Measurements from ENCODE around the gene ATG7. TPM values are rescaled to one million over a fixed set of nuclear protein-coding genes. Genes with fewer than 3 reads are reported as not detected.
"Not testable (repeated sequence)": the region's sequence is repeated elsewhere in the genome, so short reads cannot be mapped to it uniquely, and the experiment has no call there.

The ATG7 gene
- total RNA-seq, 1 donor from 2014 or later, result 53.4 TPM

- H3K36me3 ChIP-seq (ENCODE audit: control insufficient read depth, insufficient read depth, low read length), result no peaks in the 10 kb centered on the region
- TF ChIP-seq CTCF (IDR thresholded peaks at IDR 0.05; ENCODE audit: insufficient read depth, low read length, severe bottlenecking), result no peak
- H3K4me3 ChIP-seq (ENCODE audit: low read depth, low read length), result no peak overlapping the region
- DNase-seq (ENCODE audit: low read depth) (no peak), FAIRE-seq (peak; percentile 13)
- no peaks in the 10 kb centered on the region for H3K27me3 ChIP-seq (ENCODE audit: control insufficient read depth, insufficient read depth, low read length)
These were observed 321.3 kb downstream of the ATG7 start for GRCh38 chr3:11593318-11594034.

- not testable (repeated sequence) for DNase-seq (ENCODE audit: low read depth); FAIRE-seq; H3K4me3 ChIP-seq (ENCODE audit: low read depth, low read length); H3K27me3 ChIP-seq (ENCODE audit: control insufficient read depth, insufficient read depth, low read length); H3K36me3 ChIP-seq (ENCODE audit: control insufficient read depth, insufficient read depth, low read length)
These were observed 322.8 kb downstream of the ATG7 start for GRCh38 chr3:11595024-11595423.

GRCh38 chr3:11596387-11596786 is 324.2 kb downstream of the ATG7 start:
- FAIRE-seq (no peak), DNase-seq (ENCODE audit: low read depth) (no peak)
- no peaks in the 10 kb centered on the region for H3K27me3 ChIP-seq (ENCODE audit: control insufficient read depth, insufficient read depth, low read length)
- H3K4me3 ChIP-seq (ENCODE audit: low read depth, low read length), result no peak overlapping the region
- no peak for TF ChIP-seq CTCF (IDR thresholded peaks at IDR 0.05; ENCODE audit: insufficient read depth, low read length, severe bottlenecking)
- H3K36me3 ChIP-seq (ENCODE audit: control insufficient read depth, insufficient read depth, low read length), result no peaks in the 10 kb centered on the region

GRCh38 chr3:11600501-11601282 is 328.5 kb downstream of the ATG7 start:
- no peak overlapping the region for H3K4me3 ChIP-seq (ENCODE audit: low read depth, low read length)
- H3K27me3 ChIP-seq (ENCODE audit: control insufficient read depth, insufficient read depth, low read length), result no peaks in the 10 kb centered on the region
- no peaks in the 10 kb centered on the region for H3K36me3 ChIP-seq (ENCODE audit: control insufficient read depth, insufficient read depth, low read length)
- peak; percentile 99 for DNase-seq (ENCODE audit: low read depth)
- no peak for TF ChIP-seq CTCF (IDR thresholded peaks at IDR 0.05; ENCODE audit: insufficient read depth, low read length, severe bottlenecking)
- peak; percentile 62 for FAIRE-seq

- no peak for TF ChIP-seq CTCF (IDR thresholded peaks at IDR 0.05; ENCODE audit: insufficient read depth, low read length, severe bottlenecking)
- no peaks in the 10 kb centered on the region for H3K27me3 ChIP-seq (ENCODE audit: control insufficient read depth, insufficient read depth, low read length)
- no peak overlapping the region for H3K4me3 ChIP-seq (ENCODE audit: low read depth, low read length)
- no peak for DNase-seq (ENCODE audit: low read depth)
- FAIRE-seq, result no peak
- no peaks in the 10 kb centered on the region for H3K36me3 ChIP-seq (ENCODE audit: control insufficient read depth, insufficient read depth, low read length)
These were observed 329.4 kb downstream of the ATG7 start for GRCh38 chr3:11601446-11602238.
